ENCODE data around the gene ETV5.
A peak's percentile ranks its signal among the peaks of the same experiment; 100 is the strongest.

- TF ChIP-seq CTCF (conservative IDR thresholded peaks at IDR 0.05; ENCODE audit: low read depth, low read length) (0 out of 2 replicates have a peak, but pooled peaks have one; percentile 1), POLR2A (IDR thresholded peaks at IDR 0.05; ENCODE audit: low read depth, low read length) (peak; percentile 97), RCOR1 (IDR thresholded peaks at IDR 0.05; ENCODE audit: insufficient replicate concordance, low read length) (peak; percentile 32), RAD21 (IDR thresholded peaks at IDR 0.05; ENCODE audit: low read length) (no peak), FOS (IDR thresholded peaks at IDR 0.05; ENCODE audit: low read depth, low read length) (peak; percentile 71; the same call in 1 of the 2 replicates)
Observed at GRCh38 chr3:186108941-186109865, at the start of gene ETV5.

Data from IMR-90 (cell line).